Liver (tissue), 3 donors: ENCODE results near the gene ARHGEF3.

Source experiments
- CTCF ChIP-seq: fragments of 150-350 bp; IDR thresholded peaks from 2 replicates; pipeline ENCODE4 v1.5.1; 2017; ENCODE audit warnings: improper control_type of control experiment, low read depth, low read length; ENCODE audit not compliant: missing input control
- REST ChIP-seq: IDR thresholded peaks from 2 replicates; pipeline ENCODE4 v1.6.1; 2016; ENCODE audit warnings: antibody characterized with exemption, mild to moderate bottlenecking
- SP1 ChIP-seq: IDR thresholded peaks from 2 replicates; pipeline ENCODE4 v1.6.1; 2018; ENCODE audit warnings: antibody characterized with exemption, mild to moderate bottlenecking
- ZBTB33 ChIP-seq: IDR thresholded peaks from 2 replicates; pipeline ENCODE4 v1.6.1; 2016; ENCODE audit warnings: antibody characterized with exemption
- donor health status: healthy.
- donor health status: healthy.

GRCh38 chr3:56845505-56845904, 43.8 kb upstream of the ARHGEF3 start:
- TF ChIP-seq CTCF (no peak), ZBTB33 (no peak), REST (no peak), SP1 (no peak)
